Retina (tissue), 1 donor: Measurements from ENCODE around the gene IQGAP2.
A peak's percentile ranks its signal among the peaks of the same experiment; 100 is the strongest.

Experiments used
- DNase-seq: peaks from one replicate; pipeline ENCODE4 v3.0.0-alpha.2; 2016

The IQGAP2 gene

DNA sequence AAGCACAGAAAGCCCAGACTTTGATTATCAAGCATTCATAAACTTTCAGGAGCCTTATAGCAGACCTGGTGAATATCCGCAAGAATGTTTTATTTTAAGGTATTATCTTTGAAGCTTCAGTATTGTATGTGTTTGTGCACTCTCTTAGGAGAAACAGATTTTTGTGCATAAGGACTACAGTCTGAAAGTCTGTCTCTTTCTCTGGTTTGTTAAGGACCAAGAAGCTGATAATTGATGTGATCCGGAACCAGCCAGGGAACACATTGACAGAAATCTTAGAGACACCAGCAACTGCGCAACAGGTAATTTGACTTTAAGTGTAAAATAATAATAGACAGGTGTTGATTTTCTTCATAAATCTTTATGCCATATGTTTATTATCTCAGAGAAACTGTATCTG, 290.1 kb downstream of the IQGAP2 start:
- no peak for DNase-seq

DNA sequence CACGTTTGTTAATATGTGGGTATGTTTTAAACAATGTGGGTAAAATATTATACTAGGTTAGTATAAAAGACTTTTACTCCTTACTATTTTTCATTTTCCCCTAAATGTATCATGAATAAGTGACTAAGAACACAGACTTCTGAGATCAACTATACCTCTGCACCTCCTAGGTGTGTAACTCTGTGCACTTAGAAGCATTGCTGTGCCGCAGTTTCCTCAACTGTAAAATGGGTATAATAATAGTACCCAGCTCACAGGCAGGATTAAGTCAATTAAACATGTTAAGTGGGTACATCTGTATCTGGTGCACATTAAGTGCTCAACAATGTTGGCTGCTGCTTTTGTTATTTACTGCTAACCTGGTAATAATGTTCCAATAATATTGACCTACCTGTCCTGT, 291.2 kb downstream of the IQGAP2 start:
- no peak for DNase-seq

- DNase-seq: no peak
Measured at GRCh38 chr5:76695346-76695745, 292.3 kb downstream of the IQGAP2 start.

- no peak for DNase-seq
Measured at GRCh38 chr5:76696251-76696650, 293.2 kb downstream of the IQGAP2 start.

DNA sequence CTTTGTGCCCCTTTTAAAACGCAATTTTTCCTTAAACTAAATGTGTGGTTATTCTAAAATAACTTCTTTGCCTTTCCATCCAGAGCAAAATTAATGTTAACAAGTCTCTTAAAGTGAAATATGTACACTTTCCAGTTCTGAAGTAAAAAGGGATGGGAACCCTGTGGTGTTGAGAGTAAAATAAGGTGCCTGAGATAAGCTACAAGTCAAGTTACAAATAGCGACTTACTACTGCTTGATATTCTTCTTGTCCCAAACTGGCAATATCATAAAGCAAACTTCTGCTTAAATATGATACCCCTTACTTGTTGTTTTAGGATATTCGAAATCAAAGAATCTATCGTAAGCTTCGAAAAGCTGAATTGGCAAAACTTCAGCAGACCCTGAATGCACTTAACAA, 294.6 kb downstream of the IQGAP2 start:
- DNase-seq: no peak

GRCh38 chr5:76700571-76700970, 297.5 kb downstream of the IQGAP2 start:
- no peak for DNase-seq

DNA sequence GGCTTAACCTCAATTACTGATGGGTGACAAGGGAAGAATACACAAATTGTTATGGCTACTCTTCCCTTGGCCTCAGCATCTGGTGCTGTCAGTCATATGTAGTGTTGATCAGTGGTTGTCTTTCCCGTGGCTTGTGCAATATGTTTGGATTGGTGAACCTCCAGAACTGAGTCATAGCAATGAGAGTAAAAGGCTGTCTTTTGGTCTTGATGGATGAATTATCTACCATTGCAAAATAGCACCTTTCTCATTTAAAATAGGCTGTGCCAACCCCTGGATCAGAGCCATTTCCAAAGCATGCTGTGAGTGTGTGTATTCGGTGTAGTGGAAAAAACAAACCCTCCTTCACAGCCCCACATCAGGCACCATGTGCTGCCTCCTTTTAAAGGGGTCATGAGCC, 298.2 kb downstream of the IQGAP2 start:
- no peak for DNase-seq

GRCh38 chr5:76703707-76704106, 300.6 kb downstream of the IQGAP2 start:
- no peak for DNase-seq

- DNase-seq: no peak
Measured at GRCh38 chr5:76704131-76704663, 301.1 kb downstream of the IQGAP2 start.

- no peak for DNase-seq
Measured at GRCh38 chr5:76705574-76705973, 302.5 kb downstream of the IQGAP2 start.

GRCh38 chr5:76709762-76710161, 306.7 kb downstream of the IQGAP2 start:
- no peak for DNase-seq

DNA sequence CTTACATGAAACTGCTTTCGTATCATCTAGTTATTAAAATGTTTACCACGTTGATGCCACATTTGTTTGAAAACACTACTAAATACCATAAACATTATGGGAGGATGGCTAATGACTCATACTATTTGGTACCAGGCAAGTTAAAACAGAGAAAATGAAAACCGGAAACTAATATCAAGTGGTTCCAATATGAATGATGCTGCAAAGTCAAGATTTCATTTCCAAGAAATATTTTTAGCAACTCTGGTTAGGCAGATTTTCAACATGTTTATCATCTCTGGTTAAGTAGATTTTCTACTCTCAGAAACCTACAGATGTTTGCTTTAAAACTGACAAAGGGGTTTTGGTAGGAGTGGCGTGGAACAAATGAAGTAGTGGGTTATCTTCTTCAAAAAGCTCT, 307.9 kb downstream of the IQGAP2 start:
- DNase-seq: no peak

- DNase-seq: no peak
Measured at GRCh38 chr5:76714751-76715485, 311.8 kb downstream of the IQGAP2 start.

DNA sequence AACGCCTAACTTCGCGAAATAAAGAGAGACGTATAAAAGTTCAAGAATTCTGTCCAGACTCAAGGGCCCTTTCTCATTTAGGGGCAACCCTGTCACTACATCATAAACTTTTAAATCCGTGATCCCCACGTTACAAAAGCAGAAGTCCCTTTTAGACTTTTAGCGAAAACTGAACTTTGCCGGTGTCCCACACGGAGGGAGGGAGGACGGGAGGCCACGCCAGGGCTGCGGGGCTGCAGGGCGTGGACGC, 312.3 kb downstream of the IQGAP2 start:
- peak; percentile 81 for DNase-seq

GRCh38 chr5:76715736-76716455, 312.8 kb downstream of the IQGAP2 start, which contains the start of gene F2R:
F2R (plus strand) TSS chr5:76716126; CDS start chr5:76716308, 182 bp downstream.
- peak; percentile 89 for DNase-seq

GRCh38 chr5:76716456-76717157, 313.5 kb downstream of the IQGAP2 start:
- DNase-seq: peak; percentile 73

GRCh38 chr5:76717222-76718083, 314.4 kb downstream of the IQGAP2 start:
- peak; percentile 18 for DNase-seq

DNA sequence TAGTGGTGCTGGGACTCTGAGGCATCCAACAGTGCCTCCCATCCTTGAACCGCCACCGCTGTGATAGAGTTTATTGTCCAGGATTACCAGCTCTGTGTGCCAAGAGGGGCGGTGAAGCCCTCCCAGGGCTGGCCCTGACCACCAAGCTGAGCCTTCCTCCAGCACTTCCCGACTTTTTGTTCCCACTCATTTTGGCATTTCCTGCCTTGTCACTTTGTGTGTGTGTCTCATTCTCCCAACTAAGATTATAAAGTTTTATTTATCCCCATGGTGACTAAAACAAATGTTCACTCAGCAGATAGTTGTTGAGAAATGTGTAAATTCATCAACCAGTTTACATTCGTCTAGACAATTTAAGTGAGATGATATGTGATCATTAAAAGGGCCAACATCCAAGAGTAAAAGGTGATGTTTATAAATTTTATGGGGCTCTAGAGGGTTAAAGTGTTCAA, 315.3 kb downstream of the IQGAP2 start:
- DNase-seq: no peak

GRCh38 chr5:76718880-76719279, 315.8 kb downstream of the IQGAP2 start:
- no peak for DNase-seq

DNA sequence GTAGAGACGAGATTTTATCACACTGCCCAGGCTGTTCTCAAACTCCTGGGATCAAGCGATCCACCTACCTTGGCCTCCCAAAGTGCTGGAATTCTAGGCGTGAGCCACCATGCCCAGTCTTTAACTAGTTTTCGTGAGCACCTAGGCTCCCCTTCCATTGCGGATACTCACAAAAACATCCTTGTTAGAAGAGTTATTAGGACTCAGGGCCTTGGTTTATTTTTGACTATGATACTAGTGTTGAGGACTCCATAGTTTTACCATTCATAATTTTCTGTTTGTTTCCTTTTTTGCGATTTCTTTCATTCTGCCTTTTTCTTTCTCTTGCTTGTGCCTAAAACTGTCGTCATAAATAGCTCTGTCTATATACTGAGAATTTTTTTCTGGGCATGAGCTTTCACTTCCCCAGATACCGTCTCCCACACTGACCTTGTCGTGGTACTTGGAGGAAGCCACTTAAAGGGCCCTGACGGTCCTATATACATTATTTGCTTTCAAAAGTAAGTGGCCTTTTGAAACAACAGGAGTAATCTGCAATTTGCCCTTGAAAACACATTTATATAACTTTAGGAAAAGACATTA, 318.0 kb downstream of the IQGAP2 start:
- DNase-seq: no peak

GRCh38 chr5:76723266-76723665, 320.2 kb downstream of the IQGAP2 start:
- no peak for DNase-seq

GRCh38 chr5:76723906-76724305, 320.8 kb downstream of the IQGAP2 start:
- no peak for DNase-seq
